ENCODE data around the gene YTHDC2.

GRCh38 chr5:113502073-113502472 lies 11.4 kb upstream of the YTHDC2 start:
- TF ChIP-seq EZH2 (IDR thresholded peaks at IDR 0.05; ENCODE audit: insufficient read depth, poor library complexity, severe bottlenecking) (no peak), EZH2phosphoT487 (IDR thresholded peaks at IDR 0.05; ENCODE audit: insufficient read depth, low read depth) (no peak)

Data from GM23248 (cell line).